HL-60 (cell line): ENCODE data around the gene TMEM204.

Experiments
- DNase-seq, 2 experiments: peaks; one replicate each; pipeline ENCODE4 v3.0.0-alpha.2; 2010 to 2020; ENCODE audit warnings: low read depth in 1 of 2, low spot score in 1 of 2
- H3K27ac ChIP-seq: fragments of 250-450 bp; sonication (Bioruptor Pico); replicated peaks from 2 replicates; pipeline ENCODE4 v1.5.1; 2020; ENCODE audit warnings: mild to moderate bottlenecking, moderate library complexity
- H3K27me3 ChIP-seq: fragments of 250-450 bp; sonication (Bioruptor Pico); 2 replicates; pipeline ENCODE4 v1.5.1; 2021; ENCODE audit warnings: mild to moderate bottlenecking, moderate library complexity; ENCODE audit not compliant: insufficient read depth, poor library complexity, severe bottlenecking
- H3K4me3 ChIP-seq: replicated peaks from 2 replicates; pipeline ENCODE4 v1.5.1; 2011; ENCODE audit warnings: mild to moderate bottlenecking, control low read depth, low read length; ENCODE audit not compliant: insufficient read depth
- GABPA ChIP-seq: IDR thresholded peaks from 2 replicates; pipeline ENCODE4 v1.6.1; 2012; ENCODE audit warnings: low read depth
- POLR2AphosphoS5 ChIP-seq: IDR thresholded peaks from 2 replicates; pipeline ENCODE4 v1.6.1; 2012; ENCODE audit warnings: low read depth
- SPI1 ChIP-seq: IDR thresholded peaks from 2 replicates; pipeline ENCODE4 v1.6.1; 2012; ENCODE audit warnings: low read depth, mild to moderate bottlenecking, borderline replicate concordance
- TF ChIP-seq, protein P1 (sequence below): IDR thresholded peaks from one replicate; pipeline ENCODE4 v1.5.1; 2011; ENCODE audit warnings: low read length, control low read depth, inconsistent platforms; ENCODE audit not compliant: insufficient read depth
- TF ChIP-seq, protein P2 (sequence below): IDR thresholded peaks from 2 replicates; pipeline ENCODE4 v1.6.1; 2012; ENCODE audit warnings: low read depth; ENCODE audit not compliant: insufficient replicate concordance

Gene TMEM204

DNA sequence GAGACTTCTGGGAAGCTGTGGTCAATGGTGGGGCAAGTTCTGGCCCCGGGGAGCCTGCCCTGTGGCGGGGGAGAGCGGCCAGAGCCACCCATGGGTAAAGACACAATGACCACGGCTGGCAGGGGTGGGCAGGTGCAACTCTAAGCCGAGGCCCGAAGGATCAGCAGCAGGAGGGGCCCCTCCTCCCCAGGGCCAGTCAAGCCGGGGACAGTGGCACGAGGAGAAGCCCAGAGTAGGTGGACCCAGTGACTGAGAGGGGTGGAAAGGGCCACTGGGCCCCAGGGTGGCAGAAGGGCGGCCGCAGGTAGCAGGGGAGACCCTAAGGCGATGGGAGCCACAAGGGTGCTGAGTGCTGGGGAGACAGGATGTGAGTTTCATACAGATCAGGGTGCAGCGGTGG is 17.7 kb downstream of the TMEM204 start:
- no peak overlapping the region for H3K4me3 ChIP-seq
- TF ChIP-seq GABPA (no peak), POLR2AphosphoS5 (no peak), SPI1 (no peak)
- TF ChIP-seq, protein P1, sequence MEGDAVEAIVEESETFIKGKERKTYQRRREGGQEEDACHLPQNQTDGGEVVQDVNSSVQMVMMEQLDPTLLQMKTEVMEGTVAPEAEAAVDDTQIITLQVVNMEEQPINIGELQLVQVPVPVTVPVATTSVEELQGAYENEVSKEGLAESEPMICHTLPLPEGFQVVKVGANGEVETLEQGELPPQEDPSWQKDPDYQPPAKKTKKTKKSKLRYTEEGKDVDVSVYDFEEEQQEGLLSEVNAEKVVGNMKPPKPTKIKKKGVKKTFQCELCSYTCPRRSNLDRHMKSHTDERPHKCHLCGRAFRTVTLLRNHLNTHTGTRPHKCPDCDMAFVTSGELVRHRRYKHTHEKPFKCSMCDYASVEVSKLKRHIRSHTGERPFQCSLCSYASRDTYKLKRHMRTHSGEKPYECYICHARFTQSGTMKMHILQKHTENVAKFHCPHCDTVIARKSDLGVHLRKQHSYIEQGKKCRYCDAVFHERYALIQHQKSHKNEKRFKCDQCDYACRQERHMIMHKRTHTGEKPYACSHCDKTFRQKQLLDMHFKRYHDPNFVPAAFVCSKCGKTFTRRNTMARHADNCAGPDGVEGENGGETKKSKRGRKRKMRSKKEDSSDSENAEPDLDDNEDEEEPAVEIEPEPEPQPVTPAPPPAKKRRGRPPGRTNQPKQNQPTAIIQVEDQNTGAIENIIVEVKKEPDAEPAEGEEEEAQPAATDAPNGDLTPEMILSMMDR, result no peak
- TF ChIP-seq, protein P2, sequence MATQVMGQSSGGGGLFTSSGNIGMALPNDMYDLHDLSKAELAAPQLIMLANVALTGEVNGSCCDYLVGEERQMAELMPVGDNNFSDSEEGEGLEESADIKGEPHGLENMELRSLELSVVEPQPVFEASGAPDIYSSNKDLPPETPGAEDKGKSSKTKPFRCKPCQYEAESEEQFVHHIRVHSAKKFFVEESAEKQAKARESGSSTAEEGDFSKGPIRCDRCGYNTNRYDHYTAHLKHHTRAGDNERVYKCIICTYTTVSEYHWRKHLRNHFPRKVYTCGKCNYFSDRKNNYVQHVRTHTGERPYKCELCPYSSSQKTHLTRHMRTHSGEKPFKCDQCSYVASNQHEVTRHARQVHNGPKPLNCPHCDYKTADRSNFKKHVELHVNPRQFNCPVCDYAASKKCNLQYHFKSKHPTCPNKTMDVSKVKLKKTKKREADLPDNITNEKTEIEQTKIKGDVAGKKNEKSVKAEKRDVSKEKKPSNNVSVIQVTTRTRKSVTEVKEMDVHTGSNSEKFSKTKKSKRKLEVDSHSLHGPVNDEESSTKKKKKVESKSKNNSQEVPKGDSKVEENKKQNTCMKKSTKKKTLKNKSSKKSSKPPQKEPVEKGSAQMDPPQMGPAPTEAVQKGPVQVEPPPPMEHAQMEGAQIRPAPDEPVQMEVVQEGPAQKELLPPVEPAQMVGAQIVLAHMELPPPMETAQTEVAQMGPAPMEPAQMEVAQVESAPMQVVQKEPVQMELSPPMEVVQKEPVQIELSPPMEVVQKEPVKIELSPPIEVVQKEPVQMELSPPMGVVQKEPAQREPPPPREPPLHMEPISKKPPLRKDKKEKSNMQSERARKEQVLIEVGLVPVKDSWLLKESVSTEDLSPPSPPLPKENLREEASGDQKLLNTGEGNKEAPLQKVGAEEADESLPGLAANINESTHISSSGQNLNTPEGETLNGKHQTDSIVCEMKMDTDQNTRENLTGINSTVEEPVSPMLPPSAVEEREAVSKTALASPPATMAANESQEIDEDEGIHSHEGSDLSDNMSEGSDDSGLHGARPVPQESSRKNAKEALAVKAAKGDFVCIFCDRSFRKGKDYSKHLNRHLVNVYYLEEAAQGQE, result no peak
- no peak overlapping the region for H3K27ac ChIP-seq
- DNase-seq, result no peak
- no peaks in the 10 kb centered on the region for H3K27me3 ChIP-seq

DNA sequence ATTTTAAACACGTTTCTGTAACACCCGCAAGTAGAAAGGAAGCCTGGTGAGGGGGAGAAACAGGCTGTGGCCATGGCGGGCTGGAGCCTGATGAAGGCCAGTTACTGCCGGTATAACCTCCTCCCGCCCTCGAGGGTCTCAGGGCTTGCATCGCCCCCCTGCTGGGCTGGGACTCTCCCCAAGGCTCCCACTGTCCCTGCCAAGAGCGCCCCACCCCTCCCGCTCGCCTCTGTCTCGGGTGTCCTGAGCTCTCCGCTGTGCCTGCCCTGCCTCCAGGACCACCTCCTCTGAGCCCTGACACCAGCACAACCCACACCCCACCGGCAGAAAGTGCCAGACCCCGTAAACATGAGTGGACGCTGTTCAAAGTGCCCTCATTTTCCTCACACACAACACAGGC is 18.7 kb downstream of the TMEM204 start:
- no peaks in the 10 kb centered on the region for H3K27me3 ChIP-seq
- TF ChIP-seq, protein P1, result no peak
- no peak for TF ChIP-seq SPI1
- TF ChIP-seq POLR2AphosphoS5, result no peak
- TF ChIP-seq, protein P2, result no peak
- TF ChIP-seq GABPA, result no peak

DNA sequence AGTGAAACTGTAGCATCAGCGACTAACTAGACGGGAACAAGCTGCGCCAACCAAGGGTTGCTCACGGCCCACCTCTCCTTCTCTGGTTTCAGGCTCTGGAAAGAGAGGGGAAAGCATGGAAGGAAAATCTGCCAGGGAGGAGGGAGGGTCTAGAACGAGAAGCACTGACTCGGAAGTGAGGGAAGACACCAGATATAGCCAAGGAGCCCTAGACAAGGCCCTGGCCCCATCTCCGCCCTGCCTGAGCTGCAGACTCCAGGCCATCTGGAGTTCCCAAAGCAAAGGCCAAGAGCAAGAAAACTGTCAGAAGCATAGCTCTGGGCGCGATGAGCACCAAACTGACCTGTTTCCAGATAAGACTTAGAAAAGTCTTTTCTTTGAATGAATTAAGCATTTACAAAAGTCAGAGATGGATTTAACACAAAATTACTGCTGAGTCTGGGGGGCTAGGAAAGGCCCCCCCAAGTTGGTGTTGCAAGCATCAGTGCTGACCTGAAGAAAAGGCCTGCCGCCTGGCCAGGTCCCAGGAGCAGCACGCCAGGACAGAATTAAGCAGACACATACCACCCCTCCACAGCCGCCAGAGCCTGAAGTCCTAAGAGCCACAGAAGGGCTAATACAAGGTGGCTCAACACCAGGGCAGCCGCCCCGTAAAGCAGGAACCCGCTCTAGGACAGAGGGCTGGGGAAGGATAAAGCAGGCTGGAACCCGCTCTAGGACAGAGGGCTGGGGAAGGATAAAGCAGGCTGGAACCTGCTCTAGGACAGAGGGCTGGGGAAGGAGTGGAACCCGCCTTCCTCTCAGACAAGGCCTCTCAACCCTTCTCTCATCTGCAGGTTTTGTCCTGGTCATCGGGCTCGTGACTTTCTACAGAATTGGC is 20.7 kb downstream of the TMEM204 start:
- H3K27ac ChIP-seq, result no peak overlapping the region
- TF ChIP-seq SPI1 (no peak), GABPA (no peak), POLR2AphosphoS5 (no peak)
- TF ChIP-seq, protein P1, result no peak
- TF ChIP-seq, protein P2, result no peak
- no peaks in the 10 kb centered on the region for H3K27me3 ChIP-seq
- H3K4me3 ChIP-seq, result no peak overlapping the region
- DNase-seq, result no peak

More for the DNA sequence above, 18.7 kb downstream of the TMEM204 start:
- Histone ChIP-seq H3K27ac (no peak overlapping the region), H3K4me3 (no peak overlapping the region)
- DNase-seq, result no peak
